OCI-LY1 (cell line): Measurements from ENCODE around the gene NPTX1.

Experiments used
- EZH2 ChIP-seq: fragments of 200-600 bp; sonication (generic), shearing (Covaris generic); IDR thresholded peaks from 2 replicates; pipeline ENCODE4 v1.8.0; 2017; ENCODE audit warnings: borderline replicate concordance, mixed run types, mild to moderate bottlenecking, antibody characterized with exemption, low read length, moderate library complexity, mixed read lengths
- TF ChIP-seq, protein P1 (sequence below): fragments of 200-600 bp; sonication (generic), shearing (Covaris generic); IDR thresholded peaks from 2 replicates; pipeline ENCODE4 v1.5.1; 2017; ENCODE audit warnings: mild to moderate bottlenecking, antibody characterized with exemption, low read length, moderate library complexity, mixed read lengths

GRCh38 chr17:80480248-80480647, 3.8 kb upstream of the NPTX1 start:
- TF ChIP-seq, protein P1, sequence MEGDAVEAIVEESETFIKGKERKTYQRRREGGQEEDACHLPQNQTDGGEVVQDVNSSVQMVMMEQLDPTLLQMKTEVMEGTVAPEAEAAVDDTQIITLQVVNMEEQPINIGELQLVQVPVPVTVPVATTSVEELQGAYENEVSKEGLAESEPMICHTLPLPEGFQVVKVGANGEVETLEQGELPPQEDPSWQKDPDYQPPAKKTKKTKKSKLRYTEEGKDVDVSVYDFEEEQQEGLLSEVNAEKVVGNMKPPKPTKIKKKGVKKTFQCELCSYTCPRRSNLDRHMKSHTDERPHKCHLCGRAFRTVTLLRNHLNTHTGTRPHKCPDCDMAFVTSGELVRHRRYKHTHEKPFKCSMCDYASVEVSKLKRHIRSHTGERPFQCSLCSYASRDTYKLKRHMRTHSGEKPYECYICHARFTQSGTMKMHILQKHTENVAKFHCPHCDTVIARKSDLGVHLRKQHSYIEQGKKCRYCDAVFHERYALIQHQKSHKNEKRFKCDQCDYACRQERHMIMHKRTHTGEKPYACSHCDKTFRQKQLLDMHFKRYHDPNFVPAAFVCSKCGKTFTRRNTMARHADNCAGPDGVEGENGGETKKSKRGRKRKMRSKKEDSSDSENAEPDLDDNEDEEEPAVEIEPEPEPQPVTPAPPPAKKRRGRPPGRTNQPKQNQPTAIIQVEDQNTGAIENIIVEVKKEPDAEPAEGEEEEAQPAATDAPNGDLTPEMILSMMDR, result no peak
- no peak for TF ChIP-seq EZH2
